Immature natural killer cell (primary cell): ENCODE data around the gene ACTMAP. TPM values are rescaled to one million over a fixed set of nuclear protein-coding genes. Genes with fewer than 3 reads are reported as not detected.

Experiments used
- DNase-seq, 3 donors: peaks; one replicate each; pipeline ENCODE4 v3.0.0; 2022; ENCODE audit warnings: mixed read lengths in 1 of 3
- H3K27ac Mint-ChIP-seq, 6 donors: one replicate each; pipeline ENCODE4 v1.8.0; 2020; ENCODE audit warnings: mixed read lengths in 6 of 6, mild to moderate bottlenecking in 5 of 6, inconsistent platforms in 4 of 6, moderate library complexity in 3 of 6
- H3K27me3 Mint-ChIP-seq, 3 donors: one replicate each; pipeline ENCODE4 v1.8.0; 2020 to 2021; ENCODE audit warnings: low read depth in 3 of 3, mild to moderate bottlenecking in 3 of 3, mixed read lengths in 3 of 3, moderate library complexity in 3 of 3, inconsistent platforms in 1 of 3
- H3K36me3 Mint-ChIP-seq, 3 donors: one replicate each; pipeline ENCODE4 v1.8.0; 2020; ENCODE audit warnings: mixed read lengths in 3 of 3, inconsistent platforms in 2 of 3, mild to moderate bottlenecking in 2 of 3
- H3K4me1 Mint-ChIP-seq, 2 donors: one replicate each; pipeline ENCODE4 v1.8.0; 2020; ENCODE audit warnings: inconsistent platforms in 2 of 2, mild to moderate bottlenecking in 2 of 2, mixed read lengths in 2 of 2, moderate library complexity in 1 of 2
- H3K4me3 Mint-ChIP-seq, 5 donors: one replicate each; pipeline ENCODE4 v1.8.0; 2020; ENCODE audit warnings: mild to moderate bottlenecking in 5 of 5, mixed read lengths in 5 of 5, inconsistent platforms in 3 of 5, moderate library complexity in 3 of 5
- H3K9me3 Mint-ChIP-seq, 6 donors: one replicate each; pipeline ENCODE4 v1.8.0; 2020; ENCODE audit warnings: mild to moderate bottlenecking in 6 of 6, mixed read lengths in 6 of 6, inconsistent platforms in 4 of 6, moderate library complexity in 3 of 6
- polyA plus RNA-seq, 3 donors: library from polyadenylated mRNA; unstranded; fragments of 300-500 nt; fragmentation: Illumina TruSeq; gene quantifications; one replicate each; pipeline ENCODE4 v1.2.3, GENCODE V29; 2021

The ACTMAP gene
- polyA plus RNA-seq, 3 donors from 2014 or later, result 3.1 to 6.2 TPM; not detected in 1

DNA sequence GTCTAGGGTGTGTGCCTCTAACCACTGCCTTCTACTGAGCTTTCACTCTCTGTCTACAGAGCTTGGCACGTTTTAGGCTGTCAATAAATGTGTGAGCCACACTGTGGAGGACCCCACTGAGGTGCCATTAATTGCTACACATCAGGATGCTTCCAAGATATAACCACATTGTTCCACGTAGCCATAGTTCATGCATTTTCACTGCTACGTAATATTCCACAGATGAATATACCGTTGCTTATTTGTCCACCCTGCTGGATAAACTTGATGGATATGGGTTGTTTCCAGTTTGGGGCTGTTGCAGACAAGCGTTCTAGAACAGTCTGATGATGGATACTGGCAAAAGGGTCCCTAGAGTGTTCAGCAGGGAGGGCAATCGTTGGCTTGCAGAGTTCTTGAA lies 48.5 kb downstream of the ACTMAP start:
- Mint-ChIP-seq H3K27me3 (peaks cover 0 to 4% (median 2%) of the 10 kb centered on the region in 3 donors), H3K27ac (no peak overlapping the region), H3K4me1 (no peaks in the 10 kb centered on the region), H3K36me3 (peaks cover 12 to 35% (median 20%) of the 10 kb centered on the region in 3 donors), H3K9me3 (no peaks in the 10 kb centered on the region), H3K4me3 (no peak overlapping the region)
- DNase-seq, result no peak

DNA sequence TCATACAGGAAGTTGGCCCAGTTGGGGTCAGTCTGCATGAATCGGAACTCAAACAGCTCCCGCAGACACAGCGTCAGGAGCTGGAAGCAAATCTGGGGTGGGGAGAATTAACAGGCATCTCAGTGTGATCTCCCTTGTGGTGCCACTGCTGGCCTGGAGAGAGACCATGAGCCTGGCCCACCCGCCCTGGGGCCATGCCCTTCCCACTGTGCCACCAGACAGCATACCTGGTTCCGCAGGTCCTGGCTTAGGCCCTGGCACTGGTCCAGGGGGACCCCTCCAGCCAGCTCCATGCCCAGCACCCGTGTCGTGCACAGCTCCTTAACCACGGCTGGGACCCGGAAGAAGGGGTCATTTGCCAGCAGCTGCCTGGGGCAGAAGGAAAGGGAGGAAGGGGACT lies 50.2 kb downstream of the ACTMAP start:
- Mint-ChIP-seq H3K27ac (no peak overlapping the region), H3K4me1 (no peaks in the 10 kb centered on the region), H3K27me3 (peaks cover 0 to 4% (median 2%) of the 10 kb centered on the region in 3 donors), H3K9me3 (no peaks in the 10 kb centered on the region), H3K36me3 (peaks cover 12 to 30% (median 18%) of the 10 kb centered on the region in 3 donors), H3K4me3 (no peak overlapping the region)
- no peak for DNase-seq

DNA sequence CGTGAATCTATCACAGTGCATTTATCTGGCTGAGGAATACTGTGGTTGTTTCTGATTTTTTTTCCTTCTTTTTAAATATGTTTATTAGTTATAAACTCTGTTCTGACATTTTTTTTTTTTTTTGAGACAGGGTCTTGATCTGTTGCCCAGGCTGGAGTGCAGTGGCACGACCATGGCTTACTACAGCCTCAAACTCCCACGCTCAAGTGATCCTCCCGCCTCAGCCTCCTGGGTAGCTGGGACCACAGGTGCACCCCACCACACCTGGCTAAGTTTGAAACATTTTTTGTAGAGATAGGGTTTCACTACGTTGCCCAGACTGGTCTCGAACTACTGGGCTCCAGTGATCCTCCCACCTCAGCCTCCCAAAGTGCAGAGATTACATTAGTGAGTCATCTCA lies 53.3 kb downstream of the ACTMAP start:
- H3K9me3 Mint-ChIP-seq, result no peaks in the 10 kb centered on the region
- no peak for DNase-seq
- H3K4me3 Mint-ChIP-seq, result no peak overlapping the region
- H3K4me1 Mint-ChIP-seq, result no peaks in the 10 kb centered on the region
- H3K27me3 Mint-ChIP-seq, result no peaks in the 10 kb centered on the region
- no peak overlapping the region for H3K27ac Mint-ChIP-seq
- peaks cover 2 to 14% (median 4%) of the 10 kb centered on the region in 3 donors for H3K36me3 Mint-ChIP-seq

DNA sequence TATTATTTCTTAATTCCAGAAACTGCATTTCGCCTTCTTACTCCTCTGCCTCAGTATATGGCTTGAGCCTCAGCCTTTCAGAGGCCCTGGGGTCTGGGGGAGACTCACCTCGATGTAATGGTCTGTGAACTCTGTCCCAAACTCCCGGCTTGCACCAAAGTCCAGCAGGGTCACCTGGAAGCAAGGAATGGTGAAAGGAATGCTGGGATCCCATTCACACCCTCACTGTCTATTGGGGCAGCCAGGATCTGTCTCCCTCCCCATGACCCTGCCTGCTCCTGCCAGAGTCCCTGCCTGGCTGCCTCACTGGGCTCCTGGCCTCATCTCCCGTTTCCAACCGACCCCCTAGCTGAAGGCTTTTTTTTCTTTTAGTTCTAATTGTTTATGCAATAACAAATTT lies 54.4 kb downstream of the ACTMAP start:
- Mint-ChIP-seq H3K36me3 (peaks cover 0 to 8% (median 4%) of the 10 kb centered on the region in 3 donors), H3K27me3 (peaks cover under 1 to 1% (median under 1%) of the 10 kb centered on the region in 3 donors), H3K4me3 (no peak overlapping the region), H3K27ac (peak overlapping the region in 1 of 6 donors; percentile 53), H3K4me1 (peaks cover under 1% of the 10 kb centered on the region in 2 donors), H3K9me3 (no peaks in the 10 kb centered on the region)
- DNase-seq, result no peak

DNA sequence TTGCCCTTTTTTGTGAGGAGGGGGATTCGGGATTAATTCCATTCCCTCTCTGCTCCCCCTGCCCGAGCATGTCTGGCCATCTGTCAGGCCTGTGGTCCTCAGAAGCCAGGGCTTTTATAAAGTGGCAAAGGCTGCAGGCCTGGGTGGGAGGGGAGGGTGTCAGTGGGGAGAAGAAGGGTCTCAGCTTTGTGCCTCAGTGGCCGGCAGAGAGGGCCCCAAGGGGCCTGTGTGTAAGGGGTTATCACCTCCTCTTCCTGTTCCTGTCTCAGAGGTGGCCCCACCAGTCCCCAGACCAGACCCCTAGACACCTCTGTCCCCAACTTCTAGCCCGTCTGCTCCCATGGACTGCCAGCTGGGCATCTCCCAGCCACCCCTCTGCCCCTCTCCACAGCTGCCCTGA lies 56.4 kb downstream of the ACTMAP start:
- Mint-ChIP-seq H3K4me1 (peaks cover 3 to 5% of the 10 kb centered on the region in 2 donors), H3K9me3 (no peaks in the 10 kb centered on the region), H3K4me3 (no peak overlapping the region), H3K36me3 (no peaks in the 10 kb centered on the region), H3K27me3 (peaks cover 1 to 3% (median 3%) of the 10 kb centered on the region in 3 donors), H3K27ac (no peak overlapping the region)
- no peak for DNase-seq

DNA sequence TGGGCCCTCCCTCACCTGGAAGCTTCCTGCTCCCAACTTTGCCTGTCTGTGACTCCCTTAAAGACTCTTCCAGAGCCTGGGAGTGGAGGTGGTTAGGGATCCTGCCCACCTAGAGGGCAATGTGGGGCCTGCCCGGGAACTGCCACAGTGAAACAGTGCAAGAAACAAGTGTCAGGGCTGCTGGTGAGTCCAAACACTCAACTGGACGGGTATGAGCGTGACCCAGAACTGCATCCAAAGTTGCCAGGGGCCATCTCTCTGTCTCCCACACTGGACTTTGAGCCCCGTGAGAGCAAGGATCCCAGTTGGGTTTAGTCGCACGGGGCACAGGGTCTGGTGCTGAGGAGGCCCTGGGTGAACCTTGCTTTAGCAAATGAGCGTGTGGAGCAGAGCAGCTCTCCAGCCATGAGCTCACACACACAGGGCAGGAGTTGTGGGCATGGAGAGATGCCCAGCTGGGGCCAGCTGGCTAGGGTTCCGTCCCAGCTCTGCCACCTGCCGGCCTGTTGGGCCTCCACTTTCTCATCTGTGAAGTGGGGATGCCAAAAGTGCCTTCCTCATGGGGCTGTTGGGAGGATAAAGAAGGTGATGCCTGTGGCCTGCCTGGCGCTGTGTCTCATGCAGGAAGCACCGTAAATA lies 57.0 kb downstream of the ACTMAP start:
- no peaks in the 10 kb centered on the region for H3K9me3 Mint-ChIP-seq
- peak overlapping the region in 4 of 6 donors; percentile 51 to 58 (median 54) for H3K27ac Mint-ChIP-seq
- DNase-seq, result no peak
- no peaks in the 10 kb centered on the region for H3K36me3 Mint-ChIP-seq
- H3K27me3 Mint-ChIP-seq, result peaks cover 1 to 3% (median 3%) of the 10 kb centered on the region in 3 donors
- no peak overlapping the region for H3K4me3 Mint-ChIP-seq
- H3K4me1 Mint-ChIP-seq, result peaks cover 3 to 5% of the 10 kb centered on the region in 2 donors

DNA sequence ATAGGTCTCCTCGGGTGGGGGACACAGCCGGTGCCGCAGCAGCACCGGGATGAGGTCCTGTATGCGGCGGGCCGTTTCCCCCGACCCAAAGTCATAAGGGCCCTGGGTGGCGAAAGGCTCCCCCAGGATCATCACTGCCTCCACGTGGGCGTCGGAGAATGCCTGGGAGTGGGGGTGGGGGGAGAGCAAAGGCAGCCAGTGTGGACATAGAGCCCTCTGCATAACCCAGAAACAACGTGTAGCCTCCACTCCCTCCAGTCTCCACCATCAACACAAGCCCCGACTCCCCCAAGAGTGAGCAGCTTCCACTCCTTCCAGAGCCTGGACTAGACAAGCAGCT lies 58.1 kb downstream of the ACTMAP start:
- peak overlapping the region in 3 of 5 donors; percentile 31 to 38 (median 38) for H3K4me3 Mint-ChIP-seq
- H3K4me1 Mint-ChIP-seq, result peaks cover 3 to 5% of the 10 kb centered on the region in 2 donors
- DNase-seq, result no peak
- peaks cover 1 to 3% (median 3%) of the 10 kb centered on the region in 3 donors for H3K27me3 Mint-ChIP-seq
- H3K36me3 Mint-ChIP-seq, result no peaks in the 10 kb centered on the region
- H3K9me3 Mint-ChIP-seq, result no peaks in the 10 kb centered on the region
- peak overlapping the region in 4 of 6 donors; percentile 34 to 78 (median 53) for H3K27ac Mint-ChIP-seq

DNA sequence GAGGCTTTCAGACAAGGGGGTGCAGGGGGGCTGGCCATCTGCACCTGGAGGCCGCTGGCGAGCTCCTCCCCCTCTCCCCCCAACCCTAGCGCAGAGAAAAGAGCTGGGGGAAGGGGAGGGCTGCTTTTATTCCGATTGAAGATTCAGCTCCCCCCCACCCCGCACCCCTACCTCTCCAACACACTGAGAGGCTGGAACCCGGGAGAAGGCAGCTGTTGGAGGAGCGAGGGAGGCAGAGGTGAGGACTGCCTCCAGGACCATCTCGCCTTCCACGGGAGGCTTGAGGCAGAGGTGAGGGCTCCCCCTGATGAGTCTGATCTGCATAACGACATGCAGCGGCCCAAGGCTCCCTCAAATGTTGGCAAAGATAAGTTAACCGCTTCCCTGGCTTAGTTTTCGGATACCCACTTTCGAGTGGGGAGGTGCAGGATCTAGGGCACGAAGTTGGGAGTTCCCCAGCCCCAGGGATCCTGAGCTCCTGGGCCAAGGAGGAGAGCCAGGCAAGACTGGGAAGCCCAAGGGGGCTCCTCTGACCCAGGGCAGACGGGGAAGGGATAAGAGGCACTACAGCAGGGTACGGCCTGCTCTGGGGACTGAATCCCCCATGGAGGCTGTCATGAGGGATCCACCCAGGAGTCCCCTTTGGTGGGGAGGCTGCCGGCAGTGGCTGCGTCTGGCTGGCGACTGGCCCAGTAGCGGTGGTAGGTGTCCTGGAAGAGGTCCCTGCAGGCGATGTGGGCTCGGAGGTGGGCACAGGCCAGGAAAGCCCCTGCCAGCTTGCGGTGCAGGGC lies 58.7 kb downstream of the ACTMAP start:
- Mint-ChIP-seq H3K9me3 (no peaks in the 10 kb centered on the region), H3K4me3 (peak overlapping the region in 4 of 5 donors; percentile 18 to 56 (median 49)), H3K36me3 (no peaks in the 10 kb centered on the region), H3K4me1 (peaks cover 3 to 5% of the 10 kb centered on the region in 2 donors), H3K27ac (peak overlapping the region in 5 of 6 donors; percentile 25 to 93 (median 40)), H3K27me3 (peaks cover 1 to 3% (median 3%) of the 10 kb centered on the region in 3 donors)
- DNase-seq, result no peak

Other genes starting within 250 kb of the ACTMAP start
- gene SHKBP1, start 173.6 kb downstream of the ACTMAP start, polyA plus RNA-seq, result 100 to 1,000 TPM; 115 to 186 (median 156) TPM
- gene LTBP4, start 149.1 kb downstream of the ACTMAP start, polyA plus RNA-seq, result 10 to 100 TPM in 2 of 3 donors, 1 to 10 TPM in 1; 8.9 to 21.5 (median 18.8) TPM
- 1 to 10 TPM in 2 of 3 donors, not detected in 1; 1.3 to 1.7 TPM for gene NUMBL, start 59.8 kb downstream of the ACTMAP start, polyA plus RNA-seq
- 10 to 100 TPM; 18.3 to 23.5 (median 20.8) TPM for gene COQ8B, start 33.6 kb downstream of the ACTMAP start, polyA plus RNA-seq
- gene ITPKC, start 33.4 kb downstream of the ACTMAP start, polyA plus RNA-seq, result 1 to 10 TPM; 3.8 to 8.1 (median 4.5) TPM
- 10 to 100 TPM; 28.9 to 78.7 (median 39.2) TPM for gene SNRPA, start 726 bp upstream of the ACTMAP start, polyA plus RNA-seq
- gene MIA, start 25.0 kb upstream of the ACTMAP start, polyA plus RNA-seq, result not detected
- gene RAB4B, start 27.8 kb upstream of the ACTMAP start, polyA plus RNA-seq, result 100 to 1,000 TPM; 129 to 151 (median 150) TPM
- gene EGLN2, start 48.7 kb upstream of the ACTMAP start, polyA plus RNA-seq, result 100 to 1,000 TPM in 2 of 3 donors, 10 to 100 TPM in 1; 88.4 to 124 (median 101) TPM
- gene CYP2A6, start 100.0 kb upstream of the ACTMAP start, polyA plus RNA-seq, result under 1 TPM in 1 of 3 donors, not detected in 2; 0.48 TPM
- not detected for gene CYP2A7, start 131.8 kb upstream of the ACTMAP start, polyA plus RNA-seq
- not detected for gene CYP2B6, start 240.8 kb upstream of the ACTMAP start, polyA plus RNA-seq